SW480 (cell line): Measurements from ENCODE around the gene A3GALT2.

Experiments
- DNase-seq: peaks from one replicate; pipeline ENCODE4 v3.0.0-alpha.2; 2016; ENCODE audit warnings: low spot score

A3GALT2 gene

GRCh38 chr1:33350611-33351280 lies 29.8 kb upstream of the A3GALT2 start:
- no peak for DNase-seq

DNA sequence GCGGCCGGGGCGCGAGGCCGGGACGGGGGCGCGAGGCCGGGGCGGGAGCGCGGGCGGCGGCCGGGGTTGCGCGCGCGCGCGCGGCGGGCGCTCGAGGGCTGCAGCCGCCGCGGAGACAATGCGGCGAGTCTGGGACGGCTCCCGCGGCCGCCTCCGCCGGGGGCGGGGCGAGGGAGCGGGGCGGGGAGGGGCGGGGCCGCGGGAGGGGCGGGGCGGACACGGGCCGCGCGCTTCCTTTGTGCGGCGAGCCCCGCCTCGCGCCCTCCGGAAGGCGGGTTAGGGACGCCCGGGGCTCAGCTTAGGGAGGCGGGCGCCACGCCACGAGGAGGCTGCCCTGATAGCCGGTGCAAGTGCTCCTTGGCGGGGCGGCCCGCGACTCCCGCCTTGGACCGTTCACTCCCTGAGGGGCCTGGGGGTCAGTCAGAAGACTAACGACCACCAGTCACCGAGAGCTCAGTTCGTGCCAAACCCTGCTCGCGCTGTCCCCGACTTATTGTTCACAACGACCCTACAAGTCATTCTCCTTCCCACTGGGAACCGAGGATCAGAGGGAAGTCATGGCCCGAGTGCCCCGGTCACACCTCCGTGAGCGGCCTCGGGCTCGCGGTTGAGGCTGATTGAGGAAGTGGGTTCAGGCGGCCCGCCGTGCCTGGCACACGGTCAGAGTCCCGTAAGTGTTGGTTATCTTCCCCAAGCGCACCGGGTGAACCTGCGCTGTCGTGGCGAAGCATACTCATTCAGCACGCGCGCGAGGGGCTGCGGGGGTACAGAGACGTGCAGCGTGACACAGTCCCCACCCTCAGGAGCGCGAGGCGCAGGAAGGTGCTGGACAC lies 29.1 kb upstream of the A3GALT2 start:
- peak; percentile 81 for DNase-seq

DNA sequence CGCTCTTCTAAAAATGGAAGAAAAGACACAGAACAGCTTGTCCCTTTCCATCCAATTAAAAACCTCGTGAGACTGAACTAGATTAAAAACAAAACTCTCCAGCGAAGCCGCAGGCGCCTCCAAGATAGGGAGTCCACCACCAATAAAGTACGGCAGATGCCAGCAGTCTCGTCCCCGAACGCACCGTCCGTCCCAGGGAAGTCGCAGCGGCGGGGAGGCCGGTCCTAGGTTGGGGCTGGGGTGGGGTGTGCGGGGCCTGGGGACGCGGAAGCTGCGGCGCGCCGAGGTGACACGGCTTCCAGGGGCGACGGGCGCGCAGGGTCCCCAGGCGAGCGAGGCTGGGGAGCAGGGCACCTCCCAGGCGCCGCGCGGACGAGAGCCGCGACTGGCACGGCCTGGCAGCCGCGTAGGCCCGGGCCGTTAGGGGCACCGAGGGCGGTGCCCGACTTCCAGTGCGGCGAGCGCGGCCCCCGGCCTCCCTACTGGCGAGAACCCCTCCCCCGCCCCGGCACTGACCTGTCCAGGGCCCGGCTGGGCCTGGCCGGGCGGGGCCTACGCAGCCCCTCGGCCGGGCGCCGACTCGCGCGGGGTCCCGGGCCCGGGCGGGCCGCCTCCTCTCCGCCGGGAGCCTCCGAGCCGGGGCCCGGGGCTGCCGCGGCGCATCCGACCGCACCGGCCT lies 28.3 kb upstream of the A3GALT2 start:
- peak; percentile 22 for DNase-seq

- peak; percentile 48 for DNase-seq
These were observed 27.8 kb upstream of the A3GALT2 start for GRCh38 chr1:33348676-33349080.

- no peak for DNase-seq
These were observed 27.3 kb upstream of the A3GALT2 start for GRCh38 chr1:33348194-33348593.

GRCh38 chr1:33347650-33347992 lies 26.7 kb upstream of the A3GALT2 start:
- DNase-seq = peak; percentile 41

GRCh38 chr1:33346927-33347649 lies 26.2 kb upstream of the A3GALT2 start:
- peak; percentile 88 for DNase-seq

- DNase-seq = no peak
These were observed 25.6 kb upstream of the A3GALT2 start for GRCh38 chr1:33346533-33346926.

GRCh38 chr1:33344896-33345560 lies 24.1 kb upstream of the A3GALT2 start:
- no peak for DNase-seq

- no peak for DNase-seq
These were observed 22.6 kb upstream of the A3GALT2 start for GRCh38 chr1:33343539-33343938.

- DNase-seq = peak; percentile 39
These were observed 21.3 kb upstream of the A3GALT2 start for GRCh38 chr1:33342041-33342723.

DNA sequence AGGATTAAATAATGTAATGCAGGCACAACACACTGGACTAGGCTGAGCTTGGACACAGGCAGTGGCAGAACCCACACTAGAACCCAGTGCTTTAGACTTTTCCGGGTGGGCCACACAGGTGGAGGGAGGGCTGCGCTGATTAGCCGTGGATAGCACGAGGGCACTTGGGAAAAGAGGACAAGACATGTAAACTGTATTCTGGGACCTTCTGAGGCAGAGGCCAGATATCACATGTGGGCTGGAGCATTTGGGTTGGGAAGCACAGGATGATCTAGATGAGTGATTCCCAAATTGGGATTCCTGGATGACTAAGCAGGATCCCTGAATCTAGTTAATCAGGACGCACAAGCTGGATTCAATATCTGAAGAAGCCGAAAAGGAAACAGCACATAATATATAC lies 20.3 kb upstream of the A3GALT2 start:
- no peak for DNase-seq

- DNase-seq = no peak
These were observed 18.5 kb upstream of the A3GALT2 start for GRCh38 chr1:33339413-33339812.

DNA sequence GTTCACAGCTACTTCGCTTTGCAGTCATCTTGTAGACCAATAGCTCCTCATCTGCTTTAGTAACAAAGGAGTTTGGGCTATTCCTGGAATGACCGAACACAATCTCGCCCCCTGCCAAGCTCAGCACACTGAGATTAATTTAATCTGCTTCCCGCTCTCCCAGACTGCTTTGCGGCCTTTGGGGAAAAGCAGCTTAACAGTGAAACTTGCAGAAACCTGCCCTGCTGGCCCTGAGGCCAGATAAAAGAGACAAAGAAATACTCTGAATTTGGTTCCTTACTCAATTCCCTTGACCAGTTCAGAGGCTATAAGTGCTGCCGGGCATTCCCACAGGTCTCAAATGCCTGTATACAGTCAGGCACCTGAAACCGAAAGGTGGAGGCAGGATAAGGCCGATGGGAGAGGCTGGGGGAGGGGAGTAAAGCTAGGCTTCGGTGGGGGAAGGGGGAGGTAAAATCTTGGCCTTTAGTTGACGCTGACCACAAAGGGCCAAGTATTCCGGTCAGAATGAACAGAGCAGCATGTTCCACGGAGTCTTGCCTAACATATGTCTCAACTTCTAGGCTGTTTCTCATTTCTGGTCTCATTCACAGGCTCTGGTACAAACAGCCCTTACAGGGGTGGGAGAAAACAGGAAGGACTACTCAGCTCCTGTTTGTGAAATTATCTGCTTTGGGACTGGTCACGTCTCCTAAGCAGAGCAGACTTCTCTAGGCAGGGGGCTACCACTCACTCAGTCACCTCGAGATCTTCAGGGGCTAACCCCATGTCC lies 17.7 kb upstream of the A3GALT2 start:
- no peak for DNase-seq

DNA sequence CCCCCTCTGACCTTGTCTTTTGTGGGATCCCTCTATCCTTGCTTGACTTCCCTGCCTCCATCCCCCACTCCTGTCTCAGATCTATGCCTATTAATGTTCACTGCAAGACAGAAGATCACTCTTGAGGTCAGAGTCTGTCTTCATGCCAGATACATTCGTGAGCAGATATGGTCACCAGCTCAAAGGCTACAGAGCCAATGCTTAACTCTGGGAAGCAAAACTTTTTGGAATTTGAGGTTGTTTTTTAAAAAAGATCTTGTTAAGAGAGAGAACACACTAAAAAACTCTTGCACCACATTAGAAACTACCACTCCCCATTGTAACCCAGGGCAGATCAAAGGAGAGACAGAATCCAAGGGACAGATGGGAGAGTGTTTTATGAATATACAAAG lies 17.1 kb upstream of the A3GALT2 start:
- DNase-seq = no peak

DNA sequence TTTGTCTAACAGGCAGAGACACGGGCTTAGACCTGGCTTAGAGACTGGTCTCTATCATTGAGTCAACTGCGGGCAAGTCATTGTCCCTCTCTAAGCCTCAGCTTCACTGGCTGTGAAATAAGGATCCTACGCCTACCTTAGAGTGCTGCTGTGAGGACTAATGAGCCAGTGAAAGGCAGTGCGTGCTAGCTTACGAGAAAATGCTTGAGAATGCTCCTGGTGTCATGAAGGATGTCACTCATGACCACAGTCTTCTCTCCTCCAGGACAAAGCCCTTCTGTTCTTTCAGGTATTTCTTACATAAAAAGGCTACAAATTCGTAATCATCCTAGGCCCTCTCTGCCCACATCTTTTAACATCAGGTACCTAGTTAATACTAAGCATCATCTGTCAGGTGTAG lies 16.5 kb upstream of the A3GALT2 start:
- no peak for DNase-seq

GRCh38 chr1:33336580-33336979 lies 15.7 kb upstream of the A3GALT2 start:
- no peak for DNase-seq

DNA sequence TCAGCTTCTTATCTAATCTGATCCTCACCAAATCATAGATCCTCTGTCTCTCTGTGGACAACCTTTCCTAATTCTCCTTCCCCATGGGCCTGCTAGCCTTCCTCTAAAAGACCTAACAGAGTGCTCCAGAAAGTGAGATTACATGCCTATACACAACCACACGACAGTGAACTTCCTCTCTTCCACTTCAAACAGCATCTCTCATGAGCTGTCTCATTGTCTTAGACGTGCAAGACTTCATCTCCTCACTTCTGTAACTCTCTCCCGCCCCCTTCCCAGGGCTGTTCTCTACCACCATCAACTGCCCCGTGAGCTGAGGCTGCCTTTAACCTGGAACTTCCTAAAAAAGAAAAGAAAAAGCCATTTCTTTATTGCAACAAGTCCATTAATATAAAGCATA lies 14.1 kb upstream of the A3GALT2 start:
- DNase-seq = no peak

- DNase-seq = no peak
These were observed 13.2 kb upstream of the A3GALT2 start for GRCh38 chr1:33334081-33334552.

GRCh38 chr1:33332881-33333280 lies 12.0 kb upstream of the A3GALT2 start:
- DNase-seq = no peak
